ENCODE measurements around the gene BTBD2.

Gene BTBD2

GRCh38 chr19:1959928-1960589 lies 55.5 kb downstream of the BTBD2 start:
- DNase-seq (ENCODE audit: low read depth) = no peak

GRCh38 chr19:1957562-1958248 lies 57.8 kb downstream of the BTBD2 start:
- DNase-seq (ENCODE audit: low read depth) = no peak

GRCh38 chr19:1956868-1957492 lies 58.5 kb downstream of the BTBD2 start:
- DNase-seq (ENCODE audit: low read depth) = no peak

- no peak for DNase-seq (ENCODE audit: low read depth)
Measured at GRCh38 chr19:1956122-1956494, 59.4 kb downstream of the BTBD2 start.

- DNase-seq (ENCODE audit: low read depth) = no peak
Measured at GRCh38 chr19:1955171-1956121, 60.1 kb downstream of the BTBD2 start.

- DNase-seq (ENCODE audit: low read depth) = no peak
Measured at GRCh38 chr19:1954532-1954933, 61.0 kb downstream of the BTBD2 start.

- DNase-seq (ENCODE audit: low read depth) = no peak
Measured at GRCh38 chr19:1953441-1954094, 61.9 kb downstream of the BTBD2 start.

- DNase-seq (ENCODE audit: low read depth) = no peak
Measured at GRCh38 chr19:1953037-1953436, 62.5 kb downstream of the BTBD2 start.

GRCh38 chr19:1952635-1953034 lies 62.9 kb downstream of the BTBD2 start:
- no peak for DNase-seq (ENCODE audit: low read depth)

GRCh38 chr19:1950640-1951039 lies 64.9 kb downstream of the BTBD2 start:
- DNase-seq (ENCODE audit: low read depth) = no peak

GRCh38 chr19:1949304-1950101 lies 66.0 kb downstream of the BTBD2 start:
- DNase-seq (ENCODE audit: low read depth) = no peak

- DNase-seq (ENCODE audit: low read depth) = no peak
Measured at GRCh38 chr19:1947651-1948209, 67.8 kb downstream of the BTBD2 start.

- no peak for DNase-seq (ENCODE audit: low read depth)
Measured at GRCh38 chr19:1945899-1946298, 69.6 kb downstream of the BTBD2 start.

GRCh38 chr19:1944916-1945561 lies 70.5 kb downstream of the BTBD2 start:
- no peak for DNase-seq (ENCODE audit: low read depth)

- DNase-seq (ENCODE audit: low read depth) = no peak
Measured at GRCh38 chr19:1944088-1944915, 71.2 kb downstream of the BTBD2 start.

GRCh38 chr19:1943661-1944087 lies 71.8 kb downstream of the BTBD2 start:
- DNase-seq (ENCODE audit: low read depth) = no peak

GRCh38 chr19:1942934-1943555 lies 72.5 kb downstream of the BTBD2 start:
- no peak for DNase-seq (ENCODE audit: low read depth)

GRCh38 chr19:1942078-1942933 lies 73.2 kb downstream of the BTBD2 start:
- DNase-seq (ENCODE audit: low read depth) = peak; percentile 46
